SK-N-SH (cell line): Measurements from ENCODE around the gene MEGF10. TPM values are rescaled to one million over a fixed set of nuclear protein-coding genes. Genes with fewer than 3 reads are reported as not detected.

ENCODE experiments used
- CTCF ChIA-PET: fragments of 300-600, 350-600 bp; formaldehyde crosslinking; extraction: SDS; loops from one replicate; lab custom pipeline; 2021; lab: Yijun Ruan, JAX
- POLR2A ChIA-PET: fragments of 350-600 bp; sonication (Branson Sonifier 250); formaldehyde crosslinking; extraction: SDS; loops from one replicate; lab custom pipeline; 2020; ENCODE audit warnings: antibody characterized with exemption, inconsistent platforms; lab: Yijun Ruan, JAX
- DNase-seq: peaks from one replicate; pipeline ENCODE4 v3.0.0; 2012
- H2AFZ ChIP-seq: fragments of 200-600 bp; sonication (generic); 2 replicates; pipeline ENCODE4 v1.8.1; 2016; ENCODE audit warnings: antibody characterized with exemption, mild to moderate bottlenecking, low read depth
- H3F3A ChIP-seq: fragments of 200-600 bp; sonication (generic); replicated peaks from 2 replicates; pipeline ENCODE3; 2016; ENCODE audit warnings: antibody characterized with exemption, mild to moderate bottlenecking; ENCODE audit not compliant: insufficient read depth
- H3K27ac ChIP-seq, 2 experiments: fragments of 200-500 bp in 1 of 2; fragments of 200-600 bp in 1 of 2; sonication (Bioruptor generic) in 1 of 2; sonication (generic), shearing (Covaris generic) in 1 of 2; 2 replicates each; pipeline versions ENCODE4 v1.5.1 to v1.6.1; 2014 to 2016; ENCODE audit warnings: low read depth in 2 of 2, inconsistent platforms in 1 of 2, low read length in 1 of 2, mild to moderate bottlenecking in 1 of 2, mixed read lengths in 1 of 2
- H3K27me3 ChIP-seq: fragments of 200-600 bp; sonication (generic), shearing (Covaris generic); 2 replicates; pipeline ENCODE4 v1.6.1; 2016; ENCODE audit warnings: mixed run types; ENCODE audit not compliant: insufficient read depth
- H3K36me3 ChIP-seq, 2 experiments: fragments of 200-500 bp in 1 of 2; fragments of 200-600 bp in 1 of 2; sonication (Bioruptor generic) in 1 of 2; sonication (generic) in 1 of 2; replicated peaks in 1 of 2; 2 replicates each; pipeline versions ENCODE3 to v1.5.1; 2014 to 2016; ENCODE audit warnings: low read length in 1 of 2, mild to moderate bottlenecking in 1 of 2; ENCODE audit not compliant: insufficient read depth in 2 of 2, control insufficient read depth in 1 of 2
- H3K4me1 ChIP-seq, 2 experiments: fragments of 200-500 bp in 1 of 2; fragments of 200-600 bp in 1 of 2; sonication (Bioruptor generic) in 1 of 2; sonication (generic), shearing (Covaris generic) in 1 of 2; 2 replicates each; pipeline versions ENCODE4 v1.5.1 to v1.6.1; 2014 to 2016; ENCODE audit warnings: low read depth in 1 of 2, low read length in 1 of 2, mixed run types in 1 of 2; ENCODE audit not compliant: insufficient read depth in 2 of 2, control insufficient read depth in 1 of 2
- H3K4me2 ChIP-seq: fragments of 200-600 bp; sonication (generic), shearing (Covaris generic); 2 replicates; pipeline ENCODE4 v1.6.1; 2017; ENCODE audit warnings: mixed run types
- H3K4me3 ChIP-seq, 2 experiments: fragments of 200-500 bp in 1 of 2; fragments of 200-600 bp in 1 of 2; sonication (Bioruptor generic) in 1 of 2; sonication (generic), shearing (Covaris generic) in 1 of 2; 2 replicates each; pipeline versions ENCODE4 v1.5.1 to v1.8.1; 2014 to 2016; ENCODE audit warnings: low read depth in 2 of 2, inconsistent platforms in 1 of 2, low read length in 1 of 2, mild to moderate bottlenecking in 1 of 2, mixed read lengths in 1 of 2, moderate library complexity in 1 of 2
- H3K79me2 ChIP-seq: fragments of 200-600 bp; sonication (generic); 2 replicates; pipeline ENCODE4 v1.8.1; 2017; ENCODE audit warnings: mild to moderate bottlenecking; ENCODE audit not compliant: insufficient read depth
- H3K9ac ChIP-seq: fragments of 200-600 bp; sonication (generic); 2 replicates; pipeline ENCODE4 v1.6.1; 2017; ENCODE audit warnings: mixed run types
- H3K9me2 ChIP-seq: fragments of 200-600 bp; sonication (generic); 2 replicates; pipeline ENCODE4 v1.6.1; 2017; ENCODE audit warnings: mixed run types
- H3K9me3 ChIP-seq: fragments of 200-600 bp; sonication (generic); 2 replicates; pipeline ENCODE4 v1.6.1; 2017; ENCODE audit warnings: mixed run types, mild to moderate bottlenecking, moderate library complexity
- H4K20me1 ChIP-seq: fragments of 200-600 bp; sonication (generic); 2 replicates; pipeline ENCODE4 v1.6.1; 2017; ENCODE audit warnings: mild to moderate bottlenecking, mixed run types; ENCODE audit not compliant: insufficient read depth
- CHD2 ChIP-seq: fragments of 150-350 bp; IDR thresholded peaks from 2 replicates; pipeline ENCODE4 v1.6.1; 2018; ENCODE audit warnings: low read length; ENCODE audit not compliant: partially characterized antibody
- CTCF ChIP-seq: fragments of 200-600 bp; sonication (generic); IDR thresholded peaks from 2 replicates; pipeline ENCODE4 v1.6.1; 2017; ENCODE audit warnings: antibody characterized with exemption, mild to moderate bottlenecking, moderate library complexity
- ELF1 ChIP-seq: IDR thresholded peaks from 2 replicates; pipeline ENCODE4 v1.4.0; 2012
- EP300 ChIP-seq, 2 experiments: IDR thresholded peaks; 2 replicates each; pipeline versions ENCODE4 v1.4.0 to v1.6.1; 2012; ENCODE audit warnings: borderline replicate concordance in 1 of 2, low read depth in 1 of 2, low read length in 1 of 2
- FOSL2 ChIP-seq: IDR thresholded peaks from 2 replicates; pipeline ENCODE4 v1.4.0; 2012; ENCODE audit warnings: low read depth, mild to moderate bottlenecking, moderate library complexity, borderline replicate concordance
- GATA2 ChIP-seq: sonication (generic); formaldehyde crosslinking; IDR thresholded peaks from 2 replicates; pipeline ENCODE4 v1.5.0; 2020; ENCODE audit warnings: mild to moderate bottlenecking, missing genetic modification reagents
- MEF2A ChIP-seq: IDR thresholded peaks from 2 replicates; pipeline ENCODE4 v1.4.0; 2012; ENCODE audit warnings: low read depth, borderline replicate concordance
- MXI1 ChIP-seq: IDR thresholded peaks from 2 replicates; pipeline ENCODE4 v1.6.1; 2012; ENCODE audit warnings: mild to moderate bottlenecking, low read depth, low read length, improper control_type of control experiment
- POLR2AphosphoS5 ChIP-seq: IDR thresholded peaks from 2 replicates; pipeline ENCODE4 v1.6.1; 2012; ENCODE audit warnings: low read depth, low read length
- RCOR1 ChIP-seq: fragments of 150-350 bp; IDR thresholded peaks from 2 replicates; pipeline ENCODE4 v1.6.1; 2017; ENCODE audit warnings: antibody characterized with exemption, low read length
- REST ChIP-seq: IDR thresholded peaks from 2 replicates; pipeline ENCODE4 v1.6.1; 2012; ENCODE audit warnings: mild to moderate bottlenecking, low read depth, low read length, moderate library complexity
- SMC3 ChIP-seq: IDR thresholded peaks from 2 replicates; pipeline ENCODE4 v1.6.1; 2012; ENCODE audit warnings: low read depth, low read length, improper control_type of control experiment
- TAF1 ChIP-seq: IDR thresholded peaks from 2 replicates; pipeline ENCODE4 v1.6.1; 2012; ENCODE audit warnings: low read depth, mild to moderate bottlenecking, low read length, moderate library complexity, borderline replicate concordance
- WGBS: methylation state at CpG from one replicate; pipeline ENCODE4 v1.1.6; 2017; ENCODE audit warnings: low lambda C conversion rate; 5-methylcytosine and 5-hydroxymethylcytosine counted together
- polyA plus RNA-seq, 3 experiments: library from polyadenylated mRNA; depleted of rRNA; stranded (reverse); fragments of >200 nt; gene quantifications; 2 replicates each; pipeline ENCODE4 v1.2.3, GENCODE V29; 2012

MEGF10 gene
- polyA plus RNA-seq, 1 of the 3 experiments (the other 2 are of a cell fraction), result 1.1 TPM

GRCh38 chr5:127370631-127371030 lies 80.0 kb downstream of the MEGF10 start:
- H3K4me3 ChIP-seq, result no peak overlapping the region
- CTCF ChIA-PET, result no interaction called here
- 91% methylated on average over 8 of the region's 8 CpGs for WGBS

GRCh38 chr5:127373858-127374491 lies 83.4 kb downstream of the MEGF10 start:
- Histone ChIP-seq H3F3A (peaks cover 14% of the 10 kb centered on the region), H3K4me3 (no peak overlapping the region), H3K36me3 (no peaks in the 10 kb centered on the region), H3K9me2 (no peaks in the 10 kb centered on the region), H2AFZ (no peak overlapping the region), H4K20me1 (no peaks in the 10 kb centered on the region), H3K27ac (no peak overlapping the region), H3K4me1 (peaks cover 2 to 9% of the 10 kb centered on the region in 2 experiments; a peak in 3 of 4 replicates), H3K9ac (no peak overlapping the region), H3K27me3 (no peaks in the 10 kb centered on the region), H3K9me3 (no peaks in the 10 kb centered on the region), H3K79me2 (no peaks in the 10 kb centered on the region), H3K4me2 (no peak overlapping the region)
- DNase-seq, result no peak
- 68% methylated on average over 6 of the region's 6 CpGs for WGBS
- TF ChIP-seq EP300 (IDR thresholded peaks at IDR 0.05; ENCODE audit: borderline replicate concordance in 1 of 2, low read depth in 1 of 2, low read length in 1 of 2) (no peak), SMC3 (no peak), CTCF (peak; percentile 43)
- ChIA-PET CTCF (interaction anchor here (1.0 to 1.4 kb wide), 2 partner anchors 15 to 23 kb away, joined by 4 read pairs; no protein-coding TSS in a partner anchor), POLR2A (no interaction called here)

More at GRCh38 chr5:127370631-127371030, 80.0 kb downstream of the MEGF10 start:
- Histone ChIP-seq H3K36me3 (no peaks in the 10 kb centered on the region), H3K4me2 (no peak overlapping the region), H4K20me1 (no peaks in the 10 kb centered on the region), H3F3A (peaks cover 14% of the 10 kb centered on the region), H3K79me2 (no peaks in the 10 kb centered on the region), H3K9me3 (no peaks in the 10 kb centered on the region), H3K27me3 (no peaks in the 10 kb centered on the region), H3K9ac (no peak overlapping the region), H3K4me1 (peaks cover 2 to 9% of the 10 kb centered on the region in 2 experiments; a peak in 3 of 4 replicates), H3K9me2 (no peaks in the 10 kb centered on the region), H2AFZ (no peak overlapping the region; the same call in 1 of the 2 replicates), H3K27ac (peak overlapping the region in 1 of 2 experiments; percentile 69; a peak in 1 of 4 replicates)
- DNase-seq, result no peak
- POLR2A ChIA-PET, result no interaction called here
- TF ChIP-seq CHD2 (no peak), ELF1 (no peak), MXI1 (no peak), TAF1 (no peak), RCOR1 (no peak), POLR2AphosphoS5 (no peak), REST (no peak), GATA2 (no peak), FOSL2 (no peak), EP300 (IDR thresholded peaks at IDR 0.05; ENCODE audit: borderline replicate concordance in 1 of 2, low read depth in 1 of 2, low read length in 1 of 2) (no peak), MEF2A (no peak)
